Psoas muscle (tissue), 8 donors: ENCODE measurements around the gene SIPA1. TPM values are rescaled to one million over a fixed set of nuclear protein-coding genes. Genes with fewer than 3 reads are reported as not detected.

Experiments used
- ATAC-seq, 4 donors: fragments of 200-7000 bp; cut with Tn5 transposase; one replicate each; pipeline ENCODE4 v1.9.1; 2020; ENCODE audit warnings: moderate library complexity in 3 of 4, mild to moderate bottlenecking in 2 of 4
- DNase-seq, 2 donors: peaks; one replicate each; pipeline ENCODE4 v3.0.0-alpha.2; 2020
- H3K27ac ChIP-seq: fragments of 200-600 bp; one replicate; pipeline ENCODE4 v1.8.0; 2022
- H3K27me3 ChIP-seq, 3 donors: fragments of 200-600 bp in 1 of 3; one replicate each; pipeline versions ENCODE4 v1.6.1 to v1.8.0; 2013 to 2022; ENCODE audit warnings: low read length in 2 of 3, mild to moderate bottlenecking in 2 of 3, moderate library complexity in 1 of 3; ENCODE audit not compliant: insufficient read depth in 3 of 3
- H3K36me3 ChIP-seq, 2 donors: fragments of 200-600 bp in 1 of 2; one replicate each; pipeline versions ENCODE4 v1.6.1 to v1.8.0; 2013 to 2022; ENCODE audit warnings: low read depth in 1 of 2, mild to moderate bottlenecking in 1 of 2, moderate library complexity in 1 of 2; ENCODE audit not compliant: insufficient read depth in 1 of 2
- H3K4me1 ChIP-seq: fragments of 200-600 bp; one replicate; pipeline ENCODE4 v1.8.0; 2022
- H3K4me3 ChIP-seq: fragments of 200-600 bp; one replicate; pipeline ENCODE4 v1.8.0; 2022; ENCODE audit warnings: mild to moderate bottlenecking
- H3K9me3 ChIP-seq: fragments of 200-600 bp; one replicate; pipeline ENCODE4 v1.8.0; 2022
- CTCF ChIP-seq: fragments of 200-600 bp; IDR thresholded peaks from one replicate; pipeline ENCODE4 v1.8.0; 2022; ENCODE audit warnings: antibody characterized with exemption
- WGBS, 3 donors: extraction: QIAGEN DNeasy Blood & Tissue Kit; methylation state at CpG; one replicate each; pipeline versions ENCODE4 v1.1.6 to v1.1.7; 2013; 5-methylcytosine and 5-hydroxymethylcytosine counted together
- intact Hi-C, 2 donors: fragments of 100-400 bp; cut with DNase I; formaldehyde crosslinking; loops; one replicate each; pipeline versions ENCODE4 v1.11.0 to v1.14.2; 2022
- polyA plus RNA-seq, 3 donors: library from polyadenylated mRNA; stranded (reverse); fragments of 200-250 nt; gene quantifications; one replicate each; pipeline ENCODE4 v1.2.3, GENCODE V29; 2013
- total RNA-seq, 4 donors: library from RNA; stranded (reverse); fragmentation: NEBNext Ultra II Directional in 2 of 4; extraction: Animal tissue kit (Norgen Biotek cat#: 25700) in 2 of 4; gene quantifications; one replicate each; pipeline versions ENCODE4 v1.2.1 to v1.2.4, GENCODE V29; 2021 to 2023
- donor health status: healthy with polysubstance abuse.
- donor health status: DM: no; HTN: no; CAD: no; lungs with moderate emphysema.
- donor health status: Bipolar disorder and iron deficiency.
- donor health status: healthy.
- donor health status: DM: yes; HTN: yes; CAD: no.
- donor health status: DM: no; HTN: no; CAD: no.
- donor health status: DM: no; HTN: no; CAD: no.
- donor health status: DM: yes; HTN: yes; CAD: no.

The SIPA1 gene
- total and polyA plus RNA-seq, 7 donors: 7.9 to 17.4 (median 12.3) TPM

DNA sequence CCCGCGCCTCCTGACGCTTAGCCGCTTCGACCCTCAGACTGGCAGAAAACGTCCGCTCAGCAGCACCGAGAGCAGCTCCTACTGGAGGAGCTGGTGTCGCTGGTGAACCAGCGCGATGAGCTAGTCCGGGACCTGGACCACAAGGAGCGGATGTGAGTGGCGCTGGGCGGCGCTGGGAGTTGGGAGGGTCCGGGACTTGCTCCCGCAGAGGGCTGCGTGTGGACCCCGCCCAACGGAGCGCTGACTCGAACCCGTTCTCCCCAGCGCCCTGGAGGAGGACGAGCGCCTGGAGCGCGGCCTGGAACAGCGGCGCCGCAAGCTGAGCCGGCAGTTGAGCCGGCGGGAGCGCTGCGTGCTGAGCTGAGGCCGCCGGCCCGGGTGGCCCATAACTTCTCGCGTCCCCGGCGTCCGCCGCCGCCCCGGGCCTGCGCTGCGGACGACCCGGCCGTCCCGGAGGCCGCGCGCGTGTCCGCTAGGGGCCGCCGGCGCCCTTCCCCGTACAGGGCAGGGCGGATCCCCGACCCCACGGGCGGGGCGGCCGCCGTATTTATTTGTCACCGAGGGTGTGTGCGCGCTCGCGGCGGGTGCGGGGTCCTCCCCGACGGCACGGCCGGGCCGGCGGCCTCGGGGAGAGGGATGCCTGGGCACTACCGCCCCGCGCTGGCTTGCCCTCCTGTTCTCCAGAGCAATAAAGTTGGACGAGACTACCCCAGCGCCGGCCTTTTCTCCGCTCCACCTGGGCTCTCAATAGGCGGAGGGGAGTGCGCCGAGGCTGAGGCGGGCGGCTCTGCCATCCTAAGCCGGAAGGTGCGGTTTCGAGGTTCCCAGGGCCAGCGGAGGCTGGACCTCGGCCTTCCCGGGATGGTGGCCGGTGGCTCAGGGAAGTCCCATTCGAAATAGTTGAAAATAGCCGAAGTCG is 45.7 kb upstream of the SIPA1 start:
- Histone ChIP-seq H3K27me3 (no peaks in the 10 kb centered on the region), H3K9me3 (no peaks in the 10 kb centered on the region), H3K4me3 (peak overlapping the region; percentile 22), H3K4me1 (peaks cover 66% of the 10 kb centered on the region), H3K27ac (peak overlapping the region; percentile 91), H3K36me3 (peaks cover 2 to 51% of the 10 kb centered on the region in 2 donors)
- ATAC-seq (no peak), DNase-seq (peak in 1 of 2 donors; percentile 77)
- WGBS, 3 donors: 63 to 69% (median 68%) methylated on average over 84 to 106 of the region's 106 CpGs
- TF ChIP-seq CTCF: no peak
- intact Hi-C loops: loop anchor here (2.0 kb wide), 2 partner anchors 17 to 51 kb away; no protein-coding TSS in a partner anchor

DNA sequence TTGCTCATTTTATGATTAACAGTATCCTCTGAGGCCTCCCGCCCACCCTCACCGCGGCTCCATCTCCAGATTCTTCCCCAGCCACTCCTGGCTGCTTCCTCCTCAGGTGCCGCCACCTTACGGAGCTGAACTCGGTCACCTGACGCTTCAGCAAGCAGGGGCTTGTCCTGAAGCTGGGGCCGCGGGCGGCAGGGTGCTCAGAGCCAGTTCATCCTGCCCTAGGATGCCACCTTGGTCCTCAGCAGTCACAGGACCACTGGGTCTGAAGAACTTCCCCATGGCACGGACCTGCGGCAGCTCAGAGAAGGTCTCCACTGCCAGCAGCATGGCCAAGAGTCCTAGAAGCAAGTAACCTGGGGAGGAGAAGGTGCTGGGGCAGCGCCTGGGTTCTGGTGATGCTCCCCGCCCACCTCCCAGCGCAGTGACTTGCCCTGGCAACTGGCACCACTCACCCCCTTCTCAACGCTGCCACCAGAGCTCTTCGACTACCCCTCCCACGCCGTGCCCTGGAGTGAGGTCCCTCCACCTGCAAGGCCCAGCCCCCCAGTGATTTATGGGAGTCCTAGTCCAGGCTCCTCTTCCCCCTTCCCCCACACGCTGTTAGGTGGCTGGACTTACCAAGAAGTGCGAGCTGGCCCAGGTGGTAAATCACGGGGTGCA is 44.9 kb upstream of the SIPA1 start:
- no peaks in the 10 kb centered on the region for H3K27me3 ChIP-seq
- no peak overlapping the region for H3K4me3 ChIP-seq
- ATAC-seq: peak in 1 of 4 donors; percentile 0
- peaks cover 3 to 52% of the 10 kb centered on the region in 2 donors for H3K36me3 ChIP-seq
- DNase-seq: no peak
- intact Hi-C loops: loop anchor here (2.0 kb wide), 2 partner anchors 18 to 52 kb away; no protein-coding TSS in a partner anchor
- H3K9me3 ChIP-seq: no peaks in the 10 kb centered on the region
- WGBS, 3 donors: 61 to 75% (median 62%) methylated on average over 22 of the region's 22 CpGs
- TF ChIP-seq CTCF: no peak
- peaks cover 59% of the 10 kb centered on the region for H3K4me1 ChIP-seq
- H3K27ac ChIP-seq: peak overlapping the region; percentile 91

DNA sequence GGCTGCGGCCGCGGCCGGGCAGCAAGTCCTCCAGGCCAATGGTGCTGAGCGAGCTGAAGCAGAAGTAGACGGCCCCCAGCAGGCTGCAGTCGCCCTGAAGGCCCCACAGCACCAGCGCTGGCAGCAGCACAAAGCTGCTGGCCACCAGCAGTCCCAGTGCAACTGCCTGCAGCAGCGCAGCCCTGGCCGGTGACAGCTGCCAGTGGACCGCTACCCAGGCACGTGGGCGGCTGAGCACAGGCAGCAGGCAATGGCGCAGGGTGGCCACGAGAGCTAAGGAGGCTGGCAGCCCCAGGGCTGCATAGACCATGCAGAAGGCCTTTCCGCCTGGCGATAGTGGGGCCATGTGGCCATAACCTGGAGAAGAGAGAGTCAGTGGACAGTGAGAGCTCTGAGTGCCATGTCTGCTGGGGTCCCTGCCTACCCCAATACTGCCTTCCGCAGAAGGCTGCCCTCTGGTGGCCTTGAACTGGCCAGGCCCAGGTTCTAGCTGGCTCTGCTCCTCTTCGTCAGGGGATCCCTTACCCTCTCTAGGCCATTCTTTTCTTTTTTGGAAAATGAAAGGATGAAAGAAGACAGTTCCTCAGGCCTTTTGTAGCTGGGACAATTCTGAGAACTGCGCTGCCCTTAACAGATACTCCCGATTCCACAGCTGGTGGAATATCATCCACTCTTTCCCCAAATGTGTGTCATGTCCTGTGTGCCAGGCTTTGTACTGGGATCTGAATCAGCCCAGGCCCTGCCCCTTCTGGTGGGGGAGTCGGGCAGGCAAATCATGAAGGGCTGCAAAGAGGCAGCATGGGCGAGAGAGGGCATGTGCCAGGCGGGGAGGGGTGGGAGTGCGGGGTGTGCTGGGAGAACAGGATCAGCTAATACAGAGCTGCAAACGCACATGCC is 44.1 kb upstream of the SIPA1 start:
- H3K27ac ChIP-seq: peak overlapping the region; percentile 91
- no peak overlapping the region for H3K4me3 ChIP-seq
- intact Hi-C loops: loop anchor here (2.0 kb wide), 2 partner anchors 19 to 53 kb away; no protein-coding TSS in a partner anchor
- ATAC-seq (peak; percentile 72 to 79 (median 74)), DNase-seq (peak in 1 of 2 donors; percentile 87)
- peak; percentile 82 for TF ChIP-seq CTCF
- peaks cover 4 to 60% of the 10 kb centered on the region in 2 donors for H3K36me3 ChIP-seq
- no peaks in the 10 kb centered on the region for H3K27me3 ChIP-seq
- WGBS, 3 donors: 36 to 46% (median 37%) methylated on average over 26 of the region's 26 CpGs
- peaks cover 51% of the 10 kb centered on the region for H3K4me1 ChIP-seq
- H3K9me3 ChIP-seq: no peaks in the 10 kb centered on the region

DNA sequence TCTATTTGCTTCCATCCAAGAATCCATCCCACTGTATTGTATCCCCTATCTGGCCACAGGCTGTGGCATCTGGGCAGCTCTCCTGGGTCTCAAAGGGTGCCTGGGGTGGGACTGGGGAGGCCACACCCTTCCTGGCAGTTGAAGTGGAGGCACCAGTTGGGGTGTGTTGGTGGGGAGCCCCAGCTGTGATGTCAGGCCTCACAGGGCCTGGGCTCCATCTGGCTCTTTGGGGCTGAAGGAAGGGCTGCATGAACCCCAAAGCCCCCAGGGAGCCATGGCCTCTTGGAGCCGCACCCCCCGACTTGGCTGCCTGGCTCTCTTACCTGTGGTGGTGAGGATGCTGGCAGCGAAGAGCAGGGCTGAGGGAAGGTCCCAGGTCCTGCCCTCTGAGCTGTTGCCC is 42.8 kb upstream of the SIPA1 start:
- Histone ChIP-seq H3K27ac (peak overlapping the region; percentile 30), H3K36me3 (peaks cover 4 to 63% of the 10 kb centered on the region in 2 donors), H3K9me3 (no peaks in the 10 kb centered on the region), H3K4me3 (no peak overlapping the region), H3K27me3 (no peaks in the 10 kb centered on the region), H3K4me1 (peaks cover 37% of the 10 kb centered on the region)
- intact Hi-C loops: no loop called here
- ATAC-seq: peak in 1 of 4 donors; percentile 2
- no peak for DNase-seq
- 55 to 94% (median 67%) methylated on average over 2 to 3 of the region's 3 CpGs for WGBS, 3 donors
- no peak for TF ChIP-seq CTCF
